A204.1 (cell line): ENCODE data around the gene C14orf180.
"Not testable (repeated sequence)": the region's sequence is repeated elsewhere in the genome, so short reads cannot be mapped to it uniquely, and the experiment has no call there.

Source experiments
- FAIRE-seq: peaks from 2 replicates; lab custom pipeline; 2012; peaks lifted over from hg19 to GRCh38; lab: Jason Lieb, UNC

The C14orf180 gene

GRCh38 chr14:104614126-104614812 is 34.7 kb downstream of the C14orf180 start:
- no peak for FAIRE-seq

GRCh38 chr14:104624939-104625338 is 45.4 kb downstream of the C14orf180 start:
- no peak for FAIRE-seq

- FAIRE-seq = no peak
These were observed 53.2 kb downstream of the C14orf180 start for GRCh38 chr14:104632781-104633180.

GRCh38 chr14:104633276-104634137 is 53.9 kb downstream of the C14orf180 start:
- no peak for FAIRE-seq

GRCh38 chr14:104634138-104634760 is 54.7 kb downstream of the C14orf180 start:
- no peak for FAIRE-seq

GRCh38 chr14:104634886-104635570 is 55.5 kb downstream of the C14orf180 start:
- no peak for FAIRE-seq

GRCh38 chr14:104635717-104636116 is 56.2 kb downstream of the C14orf180 start:
- FAIRE-seq = no peak

- FAIRE-seq = no peak
These were observed 56.6 kb downstream of the C14orf180 start for GRCh38 chr14:104636131-104636530.

- not testable (repeated sequence) for FAIRE-seq
These were observed 57.4 kb downstream of the C14orf180 start for GRCh38 chr14:104636846-104637545.

- no peak for FAIRE-seq
These were observed 58.0 kb downstream of the C14orf180 start for GRCh38 chr14:104637546-104638003.

- no peak for FAIRE-seq
These were observed 58.6 kb downstream of the C14orf180 start for GRCh38 chr14:104638190-104638589.

GRCh38 chr14:104638927-104639450 is 59.4 kb downstream of the C14orf180 start:
- FAIRE-seq = no peak

- FAIRE-seq = no peak
These were observed 59.9 kb downstream of the C14orf180 start for GRCh38 chr14:104639471-104639870.
